ENCODE results near the gene NKTR.
A peak's percentile ranks its signal among the peaks of the same experiment; 100 is the strongest.
"Not testable (repeated sequence)": the region's sequence is repeated elsewhere in the genome, so short reads cannot be mapped to it uniquely, and the experiment has no call there.

The NKTR gene

GRCh38 chr3:42588625-42589024, 11.9 kb upstream of the NKTR start:
- H3K9me3 Mint-ChIP-seq: no peaks in the 10 kb centered on the region
- no peak overlapping the region for H3K4me3 Mint-ChIP-seq
- peaks cover 35% of the 10 kb centered on the region for H3K4me1 Mint-ChIP-seq
- ATAC-seq: no peak
- no peaks in the 10 kb centered on the region for H3K27me3 Mint-ChIP-seq
- no peak overlapping the region for H3K27ac Mint-ChIP-seq
- DNase-seq: no peak

DNA sequence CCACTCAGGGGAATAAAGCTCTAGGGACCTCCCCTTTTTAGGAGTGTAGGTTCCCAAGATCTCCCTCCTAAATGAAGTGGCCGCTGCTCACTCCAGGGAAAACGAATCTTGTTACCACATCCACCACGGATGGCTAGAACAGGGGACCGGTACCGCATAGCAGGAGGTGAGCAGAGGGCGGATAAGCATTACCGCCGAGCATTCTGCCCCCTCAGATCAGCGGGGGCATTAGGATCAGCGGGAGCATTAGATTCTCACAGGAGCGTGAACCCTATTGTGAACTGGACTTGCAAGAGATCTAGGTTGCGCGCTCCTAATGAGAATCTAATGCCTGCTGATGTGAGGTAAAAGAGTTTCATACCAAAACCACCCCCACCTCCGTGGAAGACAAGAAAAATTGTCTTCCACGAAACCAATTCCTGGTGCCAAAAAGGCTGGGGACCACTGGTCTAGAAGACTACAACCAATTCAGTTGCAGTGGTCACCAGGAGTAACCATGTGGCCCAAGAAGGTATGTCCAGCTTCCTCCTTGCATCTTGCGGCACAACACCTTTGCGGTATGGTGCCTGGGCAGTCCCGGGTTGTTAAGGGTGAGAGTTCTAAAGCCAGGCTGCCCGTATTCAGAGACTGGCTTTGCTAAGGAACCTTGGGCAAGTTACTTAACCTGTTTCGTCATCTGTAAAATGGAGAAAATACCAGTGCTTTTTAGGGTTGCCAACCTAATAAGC, 10.9 kb upstream of the NKTR start:
- DNase-seq: no peak
- H3K4me1 Mint-ChIP-seq: peaks cover 41% of the 10 kb centered on the region
- no peaks in the 10 kb centered on the region for H3K9me3 Mint-ChIP-seq
- H3K27ac Mint-ChIP-seq: no peak overlapping the region
- no peaks in the 10 kb centered on the region for H3K27me3 Mint-ChIP-seq
- no peak for ATAC-seq
- peak overlapping the region; percentile 87 to 90 for H3K4me3 Mint-ChIP-seq

- H3K27ac Mint-ChIP-seq: peak overlapping the region; percentile 86 to 90
- no peak for ATAC-seq
- H3K4me1 Mint-ChIP-seq: peaks cover 33% of the 10 kb centered on the region
- no peaks in the 10 kb centered on the region for H3K9me3 Mint-ChIP-seq
- peak overlapping the region; percentile 87 to 90 for H3K4me3 Mint-ChIP-seq
- peak in 1 of 2 donors; percentile 17 for DNase-seq
- H3K27me3 Mint-ChIP-seq: no peaks in the 10 kb centered on the region
Measured at GRCh38 chr3:42590989-42591756, 9.3 kb upstream of the NKTR start.

DNA sequence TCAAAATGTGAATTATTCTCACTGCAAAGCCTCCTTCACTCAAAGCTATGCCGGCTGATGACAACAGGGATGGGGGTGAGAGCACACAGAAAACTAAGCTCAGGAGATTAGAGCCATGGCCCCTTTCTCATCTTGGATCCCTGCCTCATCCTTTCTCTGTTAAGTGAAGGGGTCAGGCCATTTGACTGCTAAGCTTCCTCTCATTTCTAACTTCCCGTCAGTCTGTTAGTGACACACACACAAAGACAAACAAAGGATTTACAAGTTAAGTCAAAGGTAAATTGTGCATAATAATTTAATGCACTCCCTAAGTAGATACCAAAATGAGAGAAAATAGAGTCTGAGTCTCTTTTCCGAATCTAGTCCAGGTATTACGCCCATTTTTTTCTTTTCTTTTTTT, 8.7 kb upstream of the NKTR start:
- Mint-ChIP-seq H3K4me3 (peak overlapping the region; percentile 70 to 90), H3K27me3 (no peaks in the 10 kb centered on the region)
- no peak for DNase-seq

GRCh38 chr3:42593635-42594034, 6.9 kb upstream of the NKTR start:
- Mint-ChIP-seq H3K27me3 (no peaks in the 10 kb centered on the region), H3K27ac (no peak overlapping the region), H3K4me1 (peaks cover 27% of the 10 kb centered on the region), H3K9me3 (no peaks in the 10 kb centered on the region), H3K4me3 (no peak overlapping the region)
- DNase-seq (no peak), ATAC-seq (no peak)

More for the DNA sequence above, 8.7 kb upstream of the NKTR start:
- Mint-ChIP-seq H3K27ac (peak overlapping the region; percentile 40 to 76), H3K4me1 (peaks cover 27% of the 10 kb centered on the region), H3K9me3 (no peaks in the 10 kb centered on the region)
- ATAC-seq: no peak

- Mint-ChIP-seq H3K4me1 (peaks cover 20% of the 10 kb centered on the region), H3K9me3 (no peaks in the 10 kb centered on the region), H3K4me3 (no peak overlapping the region), H3K27me3 (no peaks in the 10 kb centered on the region), H3K27ac (no peak overlapping the region)
- ATAC-seq (no peak), DNase-seq (no peak)
Measured at GRCh38 chr3:42595682-42596081, 4.8 kb upstream of the NKTR start.

DNA sequence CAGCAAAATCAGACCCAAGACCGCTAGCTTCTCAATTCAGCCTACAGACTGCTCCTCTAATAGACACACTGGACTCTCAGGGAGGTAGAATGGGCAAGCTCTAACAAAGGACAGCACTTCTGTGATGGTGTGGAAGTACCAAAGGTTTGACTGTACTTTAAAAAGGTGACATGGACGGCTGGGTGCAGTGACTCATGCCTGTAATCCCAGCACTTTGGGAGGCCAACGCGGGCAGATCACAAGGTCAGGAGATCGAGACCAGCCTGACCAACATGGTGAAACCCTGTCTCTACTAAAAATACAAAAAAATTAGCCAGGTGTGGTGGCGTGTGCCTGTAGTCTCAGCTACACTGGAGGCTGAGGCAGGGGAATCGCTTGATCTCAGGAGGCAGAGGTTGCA, 3.4 kb upstream of the NKTR start:
- not testable (repeated sequence) for DNase-seq, H3K27me3 Mint-ChIP-seq, ATAC-seq, H3K4me3 Mint-ChIP-seq, H3K9me3 Mint-ChIP-seq
- H3K4me1 Mint-ChIP-seq: peaks cover 23% of the 10 kb centered on the region
- peak overlapping the region in 1 of 2 donors; percentile 71 for H3K27ac Mint-ChIP-seq

DNA sequence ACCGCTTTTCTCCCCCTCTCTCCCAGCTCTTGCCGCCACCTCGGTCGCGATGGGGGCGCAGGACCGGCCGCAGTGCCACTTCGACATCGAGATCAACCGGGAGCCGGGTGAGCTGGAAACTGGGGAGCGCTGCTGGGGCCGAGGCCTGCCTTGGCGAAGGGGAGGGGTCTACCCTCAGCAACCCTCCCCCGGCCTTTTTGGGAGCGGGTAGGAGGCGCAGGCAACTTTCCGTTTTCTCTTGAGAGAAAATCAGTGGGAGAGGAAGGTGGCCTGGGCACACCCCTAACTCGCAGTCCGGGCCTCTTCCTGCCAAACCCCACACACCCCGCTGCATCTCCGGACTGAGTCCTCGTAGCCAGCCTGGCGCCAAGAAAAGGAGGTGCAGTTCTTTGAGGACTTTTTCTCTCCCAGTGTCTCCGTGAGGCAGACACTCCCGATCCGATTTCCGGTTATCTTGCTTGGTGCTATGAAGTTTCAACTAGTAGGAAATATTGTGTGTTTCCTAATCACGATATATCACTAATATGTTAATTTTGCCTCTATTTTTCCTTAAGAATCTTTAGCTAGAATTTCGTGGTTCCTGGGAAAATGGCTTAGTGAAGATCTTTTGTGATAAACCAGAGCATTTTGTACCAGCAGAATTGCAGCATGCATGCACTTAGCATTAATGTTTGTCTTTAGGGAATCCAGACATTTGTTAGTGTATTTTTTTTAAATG, 631 bp downstream of the NKTR start:
- Mint-ChIP-seq H3K27ac (peak overlapping the region; percentile 95 to 98), H3K9me3 (no peaks in the 10 kb centered on the region), H3K4me3 (peak overlapping the region; percentile 94 to 97), H3K4me1 (peaks cover 36% of the 10 kb centered on the region), H3K27me3 (no peaks in the 10 kb centered on the region)
- ATAC-seq: peak; percentile 51
- DNase-seq: peak; percentile 59 to 70

GRCh38 chr3:42601896-42602581, 1.6 kb downstream of the NKTR start:
- H3K9me3 Mint-ChIP-seq: no peaks in the 10 kb centered on the region
- no peaks in the 10 kb centered on the region for H3K27me3 Mint-ChIP-seq
- peak overlapping the region; percentile 94 to 97 for H3K4me3 Mint-ChIP-seq
- DNase-seq: no peak
- peaks cover 39% of the 10 kb centered on the region for H3K4me1 Mint-ChIP-seq
- H3K27ac Mint-ChIP-seq: no peak overlapping the region
- ATAC-seq: no peak

GRCh38 chr3:42602961-42603360, 2.5 kb downstream of the NKTR start:
- DNase-seq (no peak), ATAC-seq (no peak)
- Mint-ChIP-seq H3K9me3 (no peaks in the 10 kb centered on the region), H3K27me3 (no peaks in the 10 kb centered on the region), H3K4me3 (no peak overlapping the region), H3K4me1 (peaks cover 47% of the 10 kb centered on the region), H3K27ac (no peak overlapping the region)

DNA sequence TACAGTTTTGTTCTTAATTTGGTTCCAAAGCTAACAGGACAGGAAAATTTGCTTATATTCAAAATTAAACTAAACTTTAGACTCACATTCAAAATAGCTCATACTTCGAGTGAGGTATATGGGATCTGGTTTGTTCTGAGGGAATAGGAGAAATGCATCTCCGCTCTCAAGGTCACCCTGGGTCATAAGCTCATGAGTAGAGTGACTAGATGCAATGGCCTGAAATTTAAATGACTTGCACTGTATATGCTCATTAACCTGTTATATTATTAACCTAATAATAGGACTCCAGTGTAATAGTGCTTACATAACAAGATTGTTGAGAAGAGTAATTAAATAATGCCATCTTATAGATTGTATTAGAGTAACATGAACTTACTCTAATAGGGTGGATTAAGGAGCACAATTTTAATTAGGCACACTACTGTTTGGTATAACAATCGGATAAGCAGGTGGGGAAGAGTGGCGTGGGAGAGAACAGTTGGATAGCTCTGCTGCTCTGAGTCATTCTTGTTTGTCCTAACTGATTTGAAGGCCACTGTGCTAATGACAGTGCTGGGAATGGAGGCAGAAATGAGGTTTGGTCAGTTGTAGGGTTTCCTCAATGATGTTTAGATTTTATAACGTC, 5.2 kb downstream of the NKTR start:
- H3K9me3 Mint-ChIP-seq: no peaks in the 10 kb centered on the region
- peak overlapping the region in 1 of 2 donors; percentile 42 for H3K27ac Mint-ChIP-seq
- peaks cover 71% of the 10 kb centered on the region for H3K4me1 Mint-ChIP-seq
- no peaks in the 10 kb centered on the region for H3K27me3 Mint-ChIP-seq
- no peak overlapping the region for H3K4me3 Mint-ChIP-seq
- DNase-seq (no peak), ATAC-seq (no peak)

- H3K27me3 Mint-ChIP-seq: no peaks in the 10 kb centered on the region
- H3K4me3 Mint-ChIP-seq: no peak overlapping the region
- no peaks in the 10 kb centered on the region for H3K9me3 Mint-ChIP-seq
- H3K4me1 Mint-ChIP-seq: peaks cover 78% of the 10 kb centered on the region
- DNase-seq: no peak
- no peak for ATAC-seq
- H3K27ac Mint-ChIP-seq: no peak overlapping the region
Measured at GRCh38 chr3:42608581-42608980, 8.1 kb downstream of the NKTR start.

- H3K27ac Mint-ChIP-seq: peak overlapping the region in 1 of 2 donors; percentile 33
- no peaks in the 10 kb centered on the region for H3K27me3 Mint-ChIP-seq
- peaks cover 61% of the 10 kb centered on the region for H3K4me1 Mint-ChIP-seq
- no peak for DNase-seq
- ATAC-seq: no peak
- H3K4me3 Mint-ChIP-seq: peak overlapping the region in 1 of 2 donors; percentile 24
- H3K9me3 Mint-ChIP-seq: no peaks in the 10 kb centered on the region
Measured at GRCh38 chr3:42610976-42611375, 10.5 kb downstream of the NKTR start.

DNA sequence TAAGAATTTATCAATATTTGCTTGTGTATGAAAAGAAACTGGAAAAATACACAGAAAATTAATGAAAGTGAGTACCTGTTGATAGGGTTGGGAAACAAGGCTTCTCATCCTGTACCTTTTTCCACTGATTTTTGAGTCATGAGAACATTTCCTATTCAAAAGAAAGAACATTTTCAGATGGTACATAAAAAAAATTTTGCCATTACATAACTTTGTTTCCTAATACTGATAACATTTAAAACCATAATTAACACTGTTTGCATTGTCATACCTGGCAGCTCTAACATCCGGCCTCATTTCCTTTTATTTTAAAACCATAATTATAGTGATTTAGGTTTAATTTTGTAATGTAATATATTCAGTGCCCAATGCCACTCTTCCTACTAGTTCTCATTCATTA, 11.7 kb downstream of the NKTR start:
- Mint-ChIP-seq H3K9me3 (no peaks in the 10 kb centered on the region), H3K4me1 (peaks cover 64% of the 10 kb centered on the region), H3K27ac (no peak overlapping the region), H3K27me3 (no peaks in the 10 kb centered on the region), H3K4me3 (no peak overlapping the region)
- ATAC-seq: no peak
- no peak for DNase-seq

DNA sequence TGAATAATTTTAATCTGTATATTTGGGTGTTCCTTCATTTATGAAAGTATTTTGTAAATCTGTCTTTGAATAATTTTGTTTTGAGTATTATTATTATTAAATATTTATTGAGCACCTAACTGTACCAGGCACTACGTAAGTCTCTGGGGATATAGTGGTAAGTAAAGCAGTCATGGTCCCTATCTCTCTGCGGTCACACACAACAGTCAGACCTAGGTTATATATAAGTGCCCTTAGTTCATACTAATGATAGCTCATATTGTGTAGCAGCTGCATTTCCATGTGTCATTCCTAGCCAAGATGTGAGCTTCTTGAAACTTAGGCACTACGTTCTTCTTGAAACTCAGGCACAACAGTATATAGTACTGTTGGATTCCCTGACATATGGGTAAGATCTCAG, 12.4 kb downstream of the NKTR start:
- no peak overlapping the region for H3K4me3 Mint-ChIP-seq
- no peaks in the 10 kb centered on the region for H3K9me3 Mint-ChIP-seq
- no peak for DNase-seq

More for the DNA sequence above, 12.4 kb downstream of the NKTR start:
- Mint-ChIP-seq H3K27ac (no peak overlapping the region), H3K27me3 (no peaks in the 10 kb centered on the region), H3K4me1 (peaks cover 58% of the 10 kb centered on the region)
- no peak for ATAC-seq

Data from stimulated activated naive CD8-positive, alpha-beta T cell treated with anti-CD3 and anti-CD28 coated beads, Interleukin-15, amount 100 ng/mL, for 72 hours (primary cell).